ENCODE measurements around the gene ORC4.

ORC4 gene

DNA sequence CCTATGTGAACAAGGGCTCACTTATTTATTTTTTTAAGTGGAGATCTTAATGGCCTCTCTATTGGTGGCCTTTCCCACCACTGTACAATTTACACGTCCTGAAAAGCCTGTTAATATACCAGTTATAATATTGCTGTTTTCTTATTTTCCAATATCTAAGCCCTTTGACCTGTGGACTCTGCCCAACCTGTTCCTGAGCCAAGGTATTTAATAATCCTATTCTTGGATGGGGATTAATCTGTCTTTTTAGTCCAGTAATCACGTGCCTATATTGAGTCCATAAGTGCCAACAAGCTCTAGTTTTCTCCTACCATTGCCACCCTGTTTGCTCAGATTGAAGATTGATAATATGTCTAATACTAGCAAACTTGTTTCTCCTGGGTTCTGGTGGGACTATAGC, 43.1 kb upstream of the ORC4 start:
- no peaks in the 10 kb centered on the region for H3K79me2 ChIP-seq (ENCODE audit: insufficient read depth, low read length)

DNA sequence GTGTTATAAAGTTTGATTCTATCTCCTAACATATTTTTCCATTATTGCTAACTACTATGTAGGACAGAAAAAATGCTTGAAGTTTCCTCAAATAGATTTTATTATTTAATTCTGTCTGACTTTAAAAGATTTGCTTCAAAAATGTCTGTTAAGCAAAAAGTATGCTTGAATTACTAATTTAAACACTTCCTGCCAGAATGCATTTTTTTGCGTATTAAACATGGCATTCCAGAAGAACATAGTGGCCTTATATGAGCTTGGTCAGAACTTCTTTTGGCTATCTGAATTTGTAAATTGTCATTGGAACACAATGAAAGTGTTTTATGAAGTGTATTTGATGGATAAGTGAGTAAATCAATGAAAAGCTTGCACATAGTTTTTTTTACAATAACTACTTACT, 38.1 kb upstream of the ORC4 start:
- Histone ChIP-seq H3K4me1 (ENCODE audit: insufficient read depth, low read length, severe bottlenecking) (no peaks in the 10 kb centered on the region), H3K27me3 (ENCODE audit: insufficient read depth, low read length) (no peaks in the 10 kb centered on the region), H3K4me2 (ENCODE audit: low read length) (no peak overlapping the region), H3K79me2 (ENCODE audit: insufficient read depth, low read length) (no peaks in the 10 kb centered on the region), H4K20me1 (ENCODE audit: insufficient read depth, low read length) (no peaks in the 10 kb centered on the region), H3K9me3 (ENCODE audit: low read length) (no peaks in the 10 kb centered on the region), H3F3A (ENCODE audit: insufficient read depth, low read length) (no peaks in the 10 kb centered on the region), H2AFZ (ENCODE audit: low read length) (no peak overlapping the region), H3K9ac (ENCODE audit: low read length) (no peak overlapping the region), H3K9me2 (ENCODE audit: low read depth, low read length) (no peaks in the 10 kb centered on the region), H3K4me3 (ENCODE audit: low read depth, low read length, poor library complexity, severe bottlenecking) (no peak overlapping the region), H3K27ac (ENCODE audit: low read depth, low read length, poor library complexity, severe bottlenecking) (no peak overlapping the region), H3K36me3 (ENCODE audit: insufficient read depth, low read length) (no peaks in the 10 kb centered on the region; the same call in 1 of the 2 replicates)
- TF ChIP-seq, protein P1, sequence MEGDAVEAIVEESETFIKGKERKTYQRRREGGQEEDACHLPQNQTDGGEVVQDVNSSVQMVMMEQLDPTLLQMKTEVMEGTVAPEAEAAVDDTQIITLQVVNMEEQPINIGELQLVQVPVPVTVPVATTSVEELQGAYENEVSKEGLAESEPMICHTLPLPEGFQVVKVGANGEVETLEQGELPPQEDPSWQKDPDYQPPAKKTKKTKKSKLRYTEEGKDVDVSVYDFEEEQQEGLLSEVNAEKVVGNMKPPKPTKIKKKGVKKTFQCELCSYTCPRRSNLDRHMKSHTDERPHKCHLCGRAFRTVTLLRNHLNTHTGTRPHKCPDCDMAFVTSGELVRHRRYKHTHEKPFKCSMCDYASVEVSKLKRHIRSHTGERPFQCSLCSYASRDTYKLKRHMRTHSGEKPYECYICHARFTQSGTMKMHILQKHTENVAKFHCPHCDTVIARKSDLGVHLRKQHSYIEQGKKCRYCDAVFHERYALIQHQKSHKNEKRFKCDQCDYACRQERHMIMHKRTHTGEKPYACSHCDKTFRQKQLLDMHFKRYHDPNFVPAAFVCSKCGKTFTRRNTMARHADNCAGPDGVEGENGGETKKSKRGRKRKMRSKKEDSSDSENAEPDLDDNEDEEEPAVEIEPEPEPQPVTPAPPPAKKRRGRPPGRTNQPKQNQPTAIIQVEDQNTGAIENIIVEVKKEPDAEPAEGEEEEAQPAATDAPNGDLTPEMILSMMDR (IDR thresholded peaks at IDR 0.05; ENCODE audit: low read length), result no peak
- TF ChIP-seq EZH2 (IDR thresholded peaks at IDR 0.05; ENCODE audit: borderline replicate concordance, low read length), result no peak

More for the DNA sequence above, 43.1 kb upstream of the ORC4 start:
- H3K9me2 ChIP-seq (ENCODE audit: low read depth, low read length), result no peaks in the 10 kb centered on the region
- no peak overlapping the region for H3K27ac ChIP-seq (ENCODE audit: low read depth, low read length, poor library complexity, severe bottlenecking)
- no peak overlapping the region for H3K9ac ChIP-seq (ENCODE audit: low read length)
- no peaks in the 10 kb centered on the region for H3K4me1 ChIP-seq (ENCODE audit: insufficient read depth, low read length, severe bottlenecking)
- no peak overlapping the region for H2AFZ ChIP-seq (ENCODE audit: low read length)
- TF ChIP-seq, protein P1 (IDR thresholded peaks at IDR 0.05; ENCODE audit: low read length), result no peak
- no peak overlapping the region for H3K4me2 ChIP-seq (ENCODE audit: low read length)
- no peaks in the 10 kb centered on the region for H3K27me3 ChIP-seq (ENCODE audit: insufficient read depth, low read length)
- no peaks in the 10 kb centered on the region for H4K20me1 ChIP-seq (ENCODE audit: insufficient read depth, low read length)
- no peak overlapping the region for H3K4me3 ChIP-seq (ENCODE audit: low read depth, low read length, poor library complexity, severe bottlenecking)
- no peaks in the 10 kb centered on the region for H3K9me3 ChIP-seq (ENCODE audit: low read length)
- no peaks in the 10 kb centered on the region for H3F3A ChIP-seq (ENCODE audit: insufficient read depth, low read length)
- no peaks in the 10 kb centered on the region; the same call in 1 of the 2 replicates for H3K36me3 ChIP-seq (ENCODE audit: insufficient read depth, low read length)

DNA sequence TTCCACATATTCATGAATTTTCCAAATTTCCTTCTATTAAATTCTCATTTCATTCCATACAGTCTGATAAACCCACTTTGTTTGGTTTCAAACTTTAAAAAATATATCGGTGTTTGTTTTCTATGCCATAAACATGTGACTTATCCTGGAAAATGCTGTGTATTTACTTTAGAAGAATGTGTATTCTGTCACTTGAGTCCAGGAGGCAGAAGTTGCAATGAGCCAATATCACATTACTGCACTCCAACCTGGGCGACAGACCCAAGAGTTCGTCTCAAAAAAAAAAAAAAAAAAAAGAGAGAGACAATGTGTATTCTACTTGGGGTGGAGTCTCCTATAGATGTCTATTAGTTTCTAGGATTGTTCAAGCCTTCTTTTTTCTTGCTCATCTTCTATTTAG, 32.1 kb upstream of the ORC4 start:
- Histone ChIP-seq H3K4me2 (ENCODE audit: low read length) (no peak overlapping the region), H2AFZ (ENCODE audit: low read length) (no peak overlapping the region), H3K36me3 (ENCODE audit: insufficient read depth, low read length) (no peaks in the 10 kb centered on the region; the same call in 1 of the 2 replicates), H3K4me3 (ENCODE audit: low read depth, low read length, poor library complexity, severe bottlenecking) (no peak overlapping the region), H3K4me1 (ENCODE audit: insufficient read depth, low read length, severe bottlenecking) (peaks cover 10% of the 10 kb centered on the region), H4K20me1 (ENCODE audit: insufficient read depth, low read length) (no peaks in the 10 kb centered on the region), H3K9me3 (ENCODE audit: low read length) (no peaks in the 10 kb centered on the region), H3K27me3 (ENCODE audit: insufficient read depth, low read length) (no peaks in the 10 kb centered on the region), H3K9ac (ENCODE audit: low read length) (no peak overlapping the region), H3K9me2 (ENCODE audit: low read depth, low read length) (no peaks in the 10 kb centered on the region), H3K79me2 (ENCODE audit: insufficient read depth, low read length) (peaks cover 3% of the 10 kb centered on the region; the same call in 1 of the 2 replicates), H3F3A (ENCODE audit: insufficient read depth, low read length) (no peaks in the 10 kb centered on the region), H3K27ac (ENCODE audit: low read depth, low read length, poor library complexity, severe bottlenecking) (no peak overlapping the region)
- TF ChIP-seq, protein P1 (IDR thresholded peaks at IDR 0.05; ENCODE audit: low read length), result no peak
- TF ChIP-seq EZH2 (IDR thresholded peaks at IDR 0.05; ENCODE audit: borderline replicate concordance, low read length), result no peak

All from OCI-LY1 (cell line).